T-helper 2 cell treated with Interferon-gamma antibody and Interleukin-4, amounts not matched to agents 5 μg/mL and 100 μg/mL, for 36 hours (primary cell): ENCODE measurements around the gene CAMK2B.

Experiments used
- DNase-seq: peaks from one replicate; pipeline ENCODE4 v3.0.0; 2021; ENCODE audit warnings: low spot score
- H3K27ac Mint-ChIP-seq: one replicate; pipeline ENCODE4 v1.8.0; 2021; ENCODE audit warnings: mild to moderate bottlenecking, mixed read lengths
- H3K27me3 Mint-ChIP-seq: one replicate; pipeline ENCODE4 v1.8.0; 2021; ENCODE audit warnings: low read depth, mixed read lengths
- H3K36me3 Mint-ChIP-seq: one replicate; pipeline ENCODE4 v1.8.0; 2021; ENCODE audit warnings: low read depth, mixed read lengths
- H3K4me1 Mint-ChIP-seq: one replicate; pipeline ENCODE4 v1.8.0; 2021; ENCODE audit warnings: low read depth, mixed read lengths
- H3K4me3 Mint-ChIP-seq: one replicate; pipeline ENCODE4 v1.8.0; 2022; ENCODE audit warnings: mild to moderate bottlenecking, moderate library complexity, mixed read lengths
- H3K9me3 Mint-ChIP-seq: one replicate; pipeline ENCODE4 v1.8.0; 2021; ENCODE audit warnings: mixed read lengths

CAMK2B gene

DNA sequence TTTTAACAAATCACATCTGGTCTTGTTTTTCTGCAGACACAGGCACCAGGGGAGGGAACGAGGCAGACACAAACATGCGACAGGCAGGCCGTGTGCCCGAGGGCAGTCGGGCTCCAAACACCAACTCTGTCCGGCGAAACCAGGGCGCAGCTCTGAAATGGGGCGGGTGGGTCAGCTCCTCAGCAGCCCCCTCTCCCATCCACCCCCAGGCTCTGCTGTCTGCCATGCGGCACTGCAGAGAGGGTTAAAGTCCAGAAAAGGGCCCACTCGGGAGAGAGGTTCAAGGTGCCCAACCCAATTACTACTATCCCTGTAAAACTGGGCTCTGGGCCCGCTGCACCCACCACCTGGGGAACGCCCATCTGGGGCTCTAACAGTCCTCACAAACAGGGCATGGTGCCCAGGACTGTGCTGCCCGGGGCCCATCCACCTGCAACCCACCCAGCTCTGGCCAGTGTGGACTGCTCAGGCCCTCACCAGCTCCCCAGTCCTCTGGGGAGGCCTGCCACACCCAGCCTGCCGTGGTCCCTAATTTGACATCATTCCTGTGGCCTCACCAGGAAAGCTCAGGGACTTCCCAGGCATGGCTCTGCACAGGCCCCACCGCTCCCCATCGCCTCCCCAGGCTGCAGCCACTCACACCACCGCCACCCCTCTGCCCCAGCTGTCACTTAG is 105.9 kb downstream of the CAMK2B start:
- Mint-ChIP-seq H3K9me3 (no peaks in the 10 kb centered on the region), H3K27me3 (no peaks in the 10 kb centered on the region)

DNA sequence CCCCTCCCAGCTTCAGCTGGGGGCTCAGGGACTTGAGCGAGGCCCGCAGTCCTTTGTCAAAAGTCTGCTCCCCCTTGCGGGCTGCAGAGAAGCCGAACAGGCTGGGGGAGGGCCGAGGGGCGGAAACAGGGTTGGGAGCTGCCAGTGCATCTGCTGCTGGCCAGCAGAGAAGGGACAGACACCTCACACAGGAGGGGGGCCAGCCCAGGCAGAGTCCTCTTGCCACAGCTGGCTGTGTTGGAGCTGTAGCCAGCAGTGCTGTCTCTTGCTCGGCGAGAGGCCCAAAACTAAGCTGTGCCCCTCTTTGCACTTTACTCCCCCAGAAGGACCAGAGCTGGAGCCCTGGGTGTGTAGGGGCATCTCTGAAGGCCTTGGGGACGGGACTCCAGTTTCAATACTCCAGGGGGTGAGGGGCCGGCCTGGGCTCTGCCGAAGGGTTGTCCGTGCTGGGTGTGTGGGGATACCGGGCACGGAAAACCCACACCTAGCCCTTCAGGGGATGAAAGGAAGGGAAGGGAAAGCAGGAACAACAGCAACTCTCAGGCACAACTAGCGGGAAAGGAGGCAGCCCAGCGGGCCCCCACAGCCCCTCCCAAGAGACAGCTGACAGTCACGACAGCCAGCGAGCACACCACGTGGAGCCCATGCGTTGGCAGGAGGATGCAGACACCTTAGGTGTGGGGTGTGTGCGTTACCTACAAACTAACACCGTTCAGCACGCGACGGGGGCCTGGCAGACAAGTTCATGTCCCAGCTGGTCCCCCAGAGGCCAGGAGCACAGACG is 106.8 kb downstream of the CAMK2B start:
- no peaks in the 10 kb centered on the region for H3K9me3 Mint-ChIP-seq
- H3K4me3 Mint-ChIP-seq, result no peak overlapping the region
- H3K4me1 Mint-ChIP-seq, result no peaks in the 10 kb centered on the region
- no peaks in the 10 kb centered on the region for H3K36me3 Mint-ChIP-seq
- DNase-seq, result no peak
- no peak overlapping the region for H3K27ac Mint-ChIP-seq
- no peaks in the 10 kb centered on the region for H3K27me3 Mint-ChIP-seq

More for the DNA sequence above, 105.9 kb downstream of the CAMK2B start:
- H3K27ac Mint-ChIP-seq, result no peak overlapping the region
- no peaks in the 10 kb centered on the region for H3K4me1 Mint-ChIP-seq
- DNase-seq, result no peak
- H3K36me3 Mint-ChIP-seq, result no peaks in the 10 kb centered on the region
- no peak overlapping the region for H3K4me3 Mint-ChIP-seq

- no peak overlapping the region for H3K27ac Mint-ChIP-seq
- no peak overlapping the region for H3K4me3 Mint-ChIP-seq
- no peaks in the 10 kb centered on the region for H3K4me1 Mint-ChIP-seq
- no peaks in the 10 kb centered on the region for H3K36me3 Mint-ChIP-seq
- H3K9me3 Mint-ChIP-seq, result no peaks in the 10 kb centered on the region
- no peak for DNase-seq
- no peaks in the 10 kb centered on the region for H3K27me3 Mint-ChIP-seq
These were observed 107.5 kb downstream of the CAMK2B start for GRCh38 chr7:44217852-44218402.

DNA sequence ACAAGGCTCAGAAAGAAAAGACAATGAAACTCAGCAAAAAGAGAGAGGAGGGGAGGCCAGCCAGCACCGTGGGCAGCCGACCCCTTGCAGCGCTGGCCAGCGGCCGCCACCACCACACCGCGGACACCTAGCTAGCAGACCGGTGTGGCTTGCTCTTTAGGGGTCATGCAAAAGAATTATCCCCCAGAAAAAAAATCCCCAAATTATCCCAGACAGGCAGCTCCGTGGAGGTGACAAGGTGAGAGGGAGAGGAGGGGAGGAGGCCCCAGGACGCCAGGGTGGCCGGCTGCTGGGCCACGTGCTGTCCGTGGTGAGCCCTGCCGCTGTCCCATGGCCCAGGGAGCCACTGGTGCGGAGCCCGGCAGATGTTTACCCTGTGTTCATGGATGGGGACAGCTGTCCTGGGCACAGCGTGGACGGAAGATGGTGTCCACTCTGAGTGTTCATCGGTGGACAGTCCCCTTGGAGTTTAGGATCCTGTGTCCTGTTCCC is 108.1 kb downstream of the CAMK2B start:
- H3K4me1 Mint-ChIP-seq, result no peaks in the 10 kb centered on the region
- no peaks in the 10 kb centered on the region for H3K27me3 Mint-ChIP-seq
- H3K4me3 Mint-ChIP-seq, result no peak overlapping the region
- no peak for DNase-seq
- H3K27ac Mint-ChIP-seq, result no peak overlapping the region
- H3K9me3 Mint-ChIP-seq, result no peaks in the 10 kb centered on the region
- no peaks in the 10 kb centered on the region for H3K36me3 Mint-ChIP-seq

DNA sequence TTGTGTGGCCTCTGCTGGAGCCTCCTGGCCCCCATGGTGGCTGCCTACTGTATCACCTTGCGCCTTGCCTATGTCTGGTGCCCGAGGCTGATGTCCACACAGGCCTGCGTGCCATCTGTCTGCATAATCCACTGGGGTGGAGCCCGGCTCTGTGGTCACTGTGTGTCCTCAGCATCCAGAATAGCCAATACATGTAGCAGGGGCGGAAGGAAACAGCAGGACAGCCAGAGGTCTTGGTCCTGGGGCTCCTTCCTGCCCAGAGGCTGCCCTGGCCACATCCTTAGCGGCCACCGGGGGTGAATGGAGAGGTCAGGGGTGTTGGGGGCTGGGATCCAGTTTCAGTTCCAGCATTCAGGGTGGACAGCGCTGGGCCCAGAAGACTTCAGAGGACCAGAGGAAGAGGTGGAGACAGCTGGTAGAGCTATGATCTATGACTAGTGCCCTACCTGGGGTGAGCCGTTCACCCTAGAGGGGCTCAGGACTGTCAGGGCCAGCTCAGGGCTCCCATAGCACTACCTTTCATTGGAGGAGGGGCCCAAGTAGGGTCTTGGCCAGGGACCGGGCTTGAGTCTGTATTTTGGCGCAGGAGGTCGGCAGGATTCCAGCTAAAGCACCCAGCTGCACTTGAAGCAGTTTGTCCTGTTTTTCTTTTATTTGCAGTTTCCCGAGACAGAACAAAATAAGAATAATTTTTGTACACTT is 108.7 kb downstream of the CAMK2B start:
- H3K27ac Mint-ChIP-seq, result no peak overlapping the region
- no peaks in the 10 kb centered on the region for H3K9me3 Mint-ChIP-seq
- H3K27me3 Mint-ChIP-seq, result no peaks in the 10 kb centered on the region
- peaks cover under 1% of the 10 kb centered on the region for H3K36me3 Mint-ChIP-seq
- no peak for DNase-seq
- no peaks in the 10 kb centered on the region for H3K4me1 Mint-ChIP-seq
- no peak overlapping the region for H3K4me3 Mint-ChIP-seq

GRCh38 chr7:44216019-44216418 is 109.4 kb downstream of the CAMK2B start:
- no peak overlapping the region for H3K4me3 Mint-ChIP-seq
- no peaks in the 10 kb centered on the region for H3K27me3 Mint-ChIP-seq
- no peaks in the 10 kb centered on the region for H3K9me3 Mint-ChIP-seq
- H3K27ac Mint-ChIP-seq, result no peak overlapping the region
- peaks cover 3% of the 10 kb centered on the region for H3K36me3 Mint-ChIP-seq
- H3K4me1 Mint-ChIP-seq, result no peaks in the 10 kb centered on the region
- DNase-seq, result no peak

GRCh38 chr7:44215531-44215930 is 109.9 kb downstream of the CAMK2B start:
- no peaks in the 10 kb centered on the region for H3K9me3 Mint-ChIP-seq
- no peaks in the 10 kb centered on the region for H3K27me3 Mint-ChIP-seq
- no peak for DNase-seq
- H3K4me3 Mint-ChIP-seq, result no peak overlapping the region
- no peak overlapping the region for H3K27ac Mint-ChIP-seq
- H3K36me3 Mint-ChIP-seq, result peaks cover 3% of the 10 kb centered on the region
- H3K4me1 Mint-ChIP-seq, result no peaks in the 10 kb centered on the region

DNA sequence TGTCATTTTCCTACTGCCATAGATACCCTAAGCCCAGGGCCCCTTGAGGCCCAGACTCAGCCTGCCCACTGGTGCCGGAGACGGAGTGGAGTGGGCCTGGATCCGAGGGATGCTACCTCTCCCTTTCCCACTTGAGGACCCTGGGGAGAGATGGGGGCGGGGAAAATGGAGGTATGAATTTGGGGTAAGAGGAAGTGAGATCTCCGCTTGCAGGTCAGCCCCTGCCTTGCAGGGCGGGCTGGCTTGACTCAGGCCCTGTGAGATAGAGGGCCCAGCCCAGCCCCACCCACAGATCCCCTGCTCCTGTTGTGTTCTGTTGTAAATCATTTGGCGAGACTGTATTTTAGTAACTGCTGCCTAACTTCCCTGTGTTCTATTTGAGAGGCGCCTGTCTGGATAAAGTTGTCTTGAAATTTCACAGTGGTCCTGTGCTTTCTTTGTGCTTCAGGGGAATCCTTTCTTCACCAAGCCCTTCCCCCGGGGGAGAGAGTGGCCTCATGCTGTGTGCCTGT is 111.5 kb downstream of the CAMK2B start:
- Mint-ChIP-seq H3K27me3 (no peaks in the 10 kb centered on the region), H3K36me3 (peaks cover 13% of the 10 kb centered on the region), H3K4me3 (no peak overlapping the region), H3K9me3 (no peaks in the 10 kb centered on the region), H3K4me1 (no peaks in the 10 kb centered on the region), H3K27ac (no peak overlapping the region)
- DNase-seq, result no peak

DNA sequence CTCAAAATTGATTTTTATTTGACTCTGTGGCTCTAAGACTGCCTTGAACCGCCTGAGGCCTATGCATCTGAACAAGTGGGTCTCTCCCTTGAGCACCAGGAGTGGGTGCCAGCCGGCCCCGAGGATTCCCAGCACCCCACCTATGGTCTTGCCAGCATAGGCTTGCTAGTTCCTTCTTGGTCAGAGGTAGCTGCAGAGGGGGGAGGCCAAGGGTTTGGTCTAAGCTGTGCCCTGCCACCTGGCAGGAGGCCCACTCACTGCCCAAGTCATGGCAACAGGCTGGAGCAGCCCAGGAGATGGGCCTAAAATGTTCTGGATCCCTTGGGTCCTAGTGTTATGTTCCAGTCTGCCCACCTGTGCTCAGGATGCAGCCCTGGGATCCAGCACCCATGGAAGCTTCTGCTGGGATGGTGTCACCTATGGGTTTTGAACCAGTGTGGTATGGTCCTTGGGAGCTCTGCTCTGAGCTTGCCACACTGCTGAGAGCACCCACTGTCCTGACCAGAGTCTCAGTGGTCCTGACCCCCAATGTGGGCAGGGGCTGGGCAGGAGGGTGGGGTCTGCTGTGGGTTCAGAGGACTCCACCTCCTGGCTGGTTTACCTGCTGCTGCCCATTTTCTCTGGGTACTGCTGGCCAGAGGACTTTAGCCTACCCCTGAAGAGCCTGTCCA is 112.1 kb downstream of the CAMK2B start:
- no peak for DNase-seq
- no peaks in the 10 kb centered on the region for H3K9me3 Mint-ChIP-seq
- no peak overlapping the region for H3K27ac Mint-ChIP-seq
- H3K36me3 Mint-ChIP-seq, result peaks cover 16% of the 10 kb centered on the region
- no peak overlapping the region for H3K4me3 Mint-ChIP-seq
- no peaks in the 10 kb centered on the region for H3K4me1 Mint-ChIP-seq
- no peaks in the 10 kb centered on the region for H3K27me3 Mint-ChIP-seq

DNA sequence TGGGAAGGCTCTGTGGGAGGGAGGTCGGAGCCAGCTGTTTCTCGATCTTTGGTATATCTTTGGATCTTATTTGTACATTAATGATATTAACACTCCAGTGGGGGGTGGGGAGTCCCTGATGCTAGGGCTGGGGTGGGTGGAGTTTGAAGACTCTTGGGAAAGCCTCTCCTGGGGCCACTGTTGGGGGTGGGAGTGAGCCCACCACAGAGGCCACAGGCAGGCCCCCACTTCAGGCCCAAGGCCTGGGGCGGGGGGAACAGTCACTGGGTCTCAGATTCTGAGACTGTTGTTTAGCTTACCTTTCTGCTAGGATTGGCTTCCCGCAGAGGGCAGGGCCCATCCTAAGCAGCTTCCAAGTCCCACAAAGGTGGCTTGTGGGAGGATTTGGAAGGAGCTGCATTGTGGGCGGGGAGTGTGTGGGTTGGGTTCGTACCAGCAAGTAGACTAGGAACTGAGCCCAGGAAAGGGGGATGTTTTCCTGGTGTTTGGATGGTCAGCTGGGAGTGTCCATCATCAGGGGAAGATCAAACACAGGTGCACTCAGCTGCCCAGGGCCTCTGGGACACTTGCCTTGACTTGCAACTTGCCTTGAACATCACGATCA is 112.7 kb downstream of the CAMK2B start:
- DNase-seq, result no peak
- no peaks in the 10 kb centered on the region for H3K4me1 Mint-ChIP-seq
- no peak overlapping the region for H3K4me3 Mint-ChIP-seq
- peaks cover 19% of the 10 kb centered on the region for H3K36me3 Mint-ChIP-seq
- H3K27ac Mint-ChIP-seq, result no peak overlapping the region
- no peaks in the 10 kb centered on the region for H3K9me3 Mint-ChIP-seq
- no peaks in the 10 kb centered on the region for H3K27me3 Mint-ChIP-seq

DNA sequence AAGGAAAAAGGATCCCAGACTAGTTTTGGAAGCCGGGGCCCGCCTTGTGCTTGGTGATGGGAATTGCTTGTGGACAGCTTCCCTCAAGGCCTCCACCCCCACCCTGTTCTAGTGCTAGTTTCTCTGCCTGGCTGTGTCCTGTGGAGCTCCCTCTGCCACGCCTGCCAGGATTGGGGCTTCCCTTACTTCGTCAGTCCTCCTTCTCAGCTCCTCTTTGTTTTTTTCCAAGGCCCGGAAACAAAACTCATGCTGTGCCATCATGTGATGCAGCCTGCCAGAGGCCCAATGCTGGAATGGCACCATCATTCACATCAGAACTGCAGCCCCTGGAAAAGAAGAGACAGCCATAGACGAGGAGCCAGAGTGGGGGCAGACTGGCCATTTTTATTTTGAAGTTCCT is 113.4 kb downstream of the CAMK2B start:
- no peak for DNase-seq
- no peak overlapping the region for H3K27ac Mint-ChIP-seq
- H3K4me3 Mint-ChIP-seq, result no peak overlapping the region
- peaks cover 19% of the 10 kb centered on the region for H3K36me3 Mint-ChIP-seq
- no peaks in the 10 kb centered on the region for H3K27me3 Mint-ChIP-seq
- H3K9me3 Mint-ChIP-seq, result no peaks in the 10 kb centered on the region
- no peaks in the 10 kb centered on the region for H3K4me1 Mint-ChIP-seq

DNA sequence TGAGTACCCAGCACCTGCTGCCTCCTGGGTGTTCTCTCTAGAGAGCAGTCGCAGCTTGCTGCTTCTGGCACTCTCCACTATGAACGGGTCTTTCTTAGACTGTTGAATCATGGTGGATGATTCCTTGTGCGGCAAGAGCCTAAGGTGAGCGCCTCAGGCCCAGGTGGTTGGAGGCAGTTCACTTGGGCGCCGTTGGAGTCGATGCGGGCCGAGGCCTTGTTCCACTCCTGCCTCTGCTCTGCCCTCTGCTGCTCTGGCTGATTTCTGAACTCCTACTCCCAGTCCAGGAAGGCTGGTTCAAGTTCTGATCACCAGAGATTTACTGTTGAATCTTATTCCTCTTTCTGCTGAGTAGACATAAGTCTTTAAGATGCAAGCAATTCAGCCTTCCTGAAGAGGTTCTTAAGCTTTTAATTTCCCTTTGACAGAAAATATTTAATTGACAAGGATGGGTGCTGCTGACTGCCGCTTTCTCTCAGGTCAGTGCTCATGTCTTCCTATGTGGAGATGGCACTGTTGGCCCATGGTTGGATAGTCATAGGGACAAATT is 114.2 kb downstream of the CAMK2B start:
- DNase-seq, result no peak
- H3K9me3 Mint-ChIP-seq, result no peaks in the 10 kb centered on the region
- no peak overlapping the region for H3K27ac Mint-ChIP-seq
- H3K4me1 Mint-ChIP-seq, result no peaks in the 10 kb centered on the region
- H3K36me3 Mint-ChIP-seq, result peaks cover 24% of the 10 kb centered on the region
- H3K4me3 Mint-ChIP-seq, result no peak overlapping the region
- H3K27me3 Mint-ChIP-seq, result no peaks in the 10 kb centered on the region

DNA sequence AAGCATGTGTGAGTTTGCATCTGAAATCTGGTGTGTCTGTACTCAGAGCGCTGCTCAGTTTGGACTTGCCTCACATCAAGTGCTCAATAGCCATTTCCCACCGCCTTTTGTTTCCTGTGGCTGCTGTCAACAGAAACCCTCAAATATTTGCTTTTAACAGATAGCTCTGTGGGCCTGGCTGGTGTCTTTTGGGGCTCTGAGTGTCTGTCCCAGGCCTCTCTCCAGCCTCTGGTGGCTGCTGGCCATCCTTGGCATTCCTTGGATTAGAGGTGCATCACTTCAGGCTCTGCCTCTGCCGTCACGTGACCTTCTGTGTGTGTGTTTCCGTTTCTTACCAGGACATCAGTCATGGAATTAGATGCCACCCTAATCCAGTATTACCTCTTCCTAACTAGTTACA is 115.3 kb downstream of the CAMK2B start:
- no peak overlapping the region for H3K4me3 Mint-ChIP-seq
- no peaks in the 10 kb centered on the region for H3K4me1 Mint-ChIP-seq
- H3K36me3 Mint-ChIP-seq, result peaks cover 28% of the 10 kb centered on the region

More for the DNA sequence above, 115.3 kb downstream of the CAMK2B start:
- DNase-seq, result no peak
- H3K27me3 Mint-ChIP-seq, result no peaks in the 10 kb centered on the region
- no peak overlapping the region for H3K27ac Mint-ChIP-seq
- no peaks in the 10 kb centered on the region for H3K9me3 Mint-ChIP-seq
